Esophagus (tissue), 2 donors: ENCODE results near the gene FAM167B. TPM values are rescaled to one million over a fixed set of nuclear protein-coding genes. Genes with fewer than 3 reads are reported as not detected.
"Not testable (repeated sequence)": the region's sequence is repeated elsewhere in the genome, so short reads cannot be mapped to it uniquely, and the experiment has no call there.

Experiments used
- H3K27ac ChIP-seq, 2 donors: one replicate each; pipeline ENCODE4 v1.5.1; 2013; ENCODE audit warnings: low read depth in 2 of 2, mild to moderate bottlenecking in 2 of 2, inconsistent platforms in 1 of 2, low read length in 1 of 2, moderate library complexity in 1 of 2
- H3K27me3 ChIP-seq, 2 donors: one replicate each; pipeline ENCODE4 v1.6.1; 2013; ENCODE audit warnings: low read length in 2 of 2, control low read depth in 1 of 2, mild to moderate bottlenecking in 1 of 2; ENCODE audit not compliant: insufficient read depth in 2 of 2, control insufficient read depth in 1 of 2
- H3K36me3 ChIP-seq, 2 donors: one replicate each; pipeline ENCODE4 v1.6.1; 2013; ENCODE audit warnings: low read length in 1 of 2; ENCODE audit not compliant: control insufficient read depth in 2 of 2, insufficient read depth in 2 of 2
- H3K4me1 ChIP-seq, 2 donors: one replicate each; pipeline ENCODE4 v1.6.1; 2013; ENCODE audit warnings: low read length in 1 of 2; ENCODE audit not compliant: control insufficient read depth in 2 of 2, insufficient read depth in 2 of 2
- H3K4me3 ChIP-seq, 2 donors: one replicate each; pipeline ENCODE4 v1.5.1; 2013; ENCODE audit warnings: low read length in 2 of 2, mild to moderate bottlenecking in 2 of 2, low read depth in 1 of 2, moderate library complexity in 1 of 2
- H3K9me3 ChIP-seq, 2 donors: one replicate each; pipeline ENCODE4 v1.6.1; 2013; ENCODE audit warnings: mild to moderate bottlenecking in 2 of 2, low read depth in 1 of 2, low read length in 1 of 2, moderate library complexity in 1 of 2; ENCODE audit not compliant: control insufficient read depth in 2 of 2, insufficient read depth in 1 of 2
- WGBS, 2 donors: extraction: QIAGEN DNeasy Blood & Tissue Kit; methylation state at CpG; one replicate each; pipeline ENCODE4 v1.1.7; 2013; 5-methylcytosine and 5-hydroxymethylcytosine counted together
- polyA plus RNA-seq, 2 donors: library from polyadenylated mRNA; stranded (reverse); fragments of 200-250 nt; gene quantifications; one replicate each; pipeline ENCODE4 v1.2.3, GENCODE V29; 2013
- donor health status: healthy with polysubstance abuse.
- donor health status: Bipolar disorder and iron deficiency.

FAM167B gene
- polyA plus RNA-seq, 2 donors = 1.8 to 2.0 TPM

DNA sequence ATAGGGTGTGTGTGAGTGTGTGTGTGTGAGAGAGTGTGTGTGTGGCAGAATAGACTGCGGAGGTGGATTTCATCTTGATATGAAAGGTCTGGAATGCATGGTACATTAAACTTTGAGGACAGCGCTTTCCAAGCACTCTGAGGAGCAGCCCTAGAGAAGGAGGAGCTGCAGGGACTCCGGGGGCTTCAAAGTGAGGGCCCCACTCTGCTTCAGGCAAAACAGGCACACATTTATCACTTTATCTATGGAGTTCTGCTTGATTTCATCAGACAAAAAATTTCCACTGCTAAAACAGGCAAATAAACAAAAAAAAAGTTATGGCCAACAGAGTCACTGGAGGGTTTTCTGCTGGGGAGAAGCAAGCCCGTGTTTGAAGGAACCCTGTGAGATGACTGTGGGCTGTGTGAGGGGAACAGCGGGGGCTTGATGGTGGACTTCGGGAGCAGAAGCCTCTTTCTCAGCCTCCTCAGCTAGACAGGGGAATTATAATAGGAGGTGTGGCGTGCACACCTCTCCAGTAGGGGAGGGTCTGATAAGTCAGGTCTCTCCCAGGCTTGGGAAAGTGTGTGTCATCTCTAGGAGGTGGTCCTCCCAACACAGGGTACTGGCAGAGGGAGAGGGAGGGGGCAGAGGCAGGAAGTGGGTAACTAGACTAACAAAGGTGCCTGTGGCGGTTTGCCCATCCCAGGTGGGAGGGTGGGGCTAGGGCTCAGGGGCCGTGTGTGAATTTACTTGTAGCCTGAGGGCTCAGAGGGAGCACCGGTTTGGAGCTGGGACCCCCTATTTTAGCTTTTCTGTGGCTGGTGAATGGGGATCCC lies 26.6 kb downstream of the FAM167B start:
- H3K27me3 ChIP-seq = no peaks in the 10 kb centered on the region
- no peak overlapping the region for H3K4me3 ChIP-seq
- H3K36me3 ChIP-seq = no peaks in the 10 kb centered on the region
- WGBS, 2 donors = 34 to 38% methylated on average over 10 of the region's 10 CpGs
- H3K27ac ChIP-seq = no peak overlapping the region
- peaks cover 0 to 6% of the 10 kb centered on the region in 2 donors for H3K4me1 ChIP-seq
- H3K9me3 ChIP-seq = no peaks in the 10 kb centered on the region

DNA sequence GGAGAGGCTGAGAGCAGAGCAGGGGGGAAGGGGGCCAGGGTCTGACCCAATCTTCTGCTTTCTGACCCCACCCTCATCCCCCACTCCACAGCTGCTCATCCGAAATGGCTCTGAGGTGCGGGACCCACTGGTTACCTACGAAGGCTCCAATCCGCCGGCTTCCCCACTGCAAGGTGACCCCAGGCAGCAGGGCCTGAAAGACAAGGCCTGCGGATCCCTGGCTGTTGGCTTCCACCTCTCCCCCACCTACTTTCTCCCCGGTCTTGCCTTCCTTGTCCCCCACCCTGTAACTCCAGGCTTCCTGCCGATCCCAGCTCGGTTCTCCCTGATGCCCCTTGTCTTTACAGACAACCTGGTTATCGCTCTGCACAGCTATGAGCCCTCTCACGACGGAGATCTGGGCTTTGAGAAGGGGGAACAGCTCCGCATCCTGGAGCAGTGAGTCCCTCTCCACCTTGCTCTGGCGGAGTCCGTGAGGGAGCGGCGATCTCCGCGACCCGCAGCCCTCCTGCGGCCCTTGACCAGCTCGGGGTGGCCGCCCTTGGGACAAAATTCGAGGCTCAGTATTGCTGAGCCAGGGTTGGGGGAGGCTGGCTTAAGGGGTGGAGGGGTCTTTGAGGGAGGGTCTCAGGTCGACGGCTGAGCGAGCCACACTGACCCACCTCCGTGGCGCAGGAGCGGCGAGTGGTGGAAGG lies 27.8 kb downstream of the FAM167B start:
- Histone ChIP-seq H3K9me3 (no peaks in the 10 kb centered on the region), H3K4me1 (peaks cover 0 to 6% of the 10 kb centered on the region in 2 donors), H3K4me3 (no peak overlapping the region), H3K27ac (no peak overlapping the region), H3K36me3 (no peaks in the 10 kb centered on the region), H3K27me3 (no peaks in the 10 kb centered on the region)
- 84 to 85% methylated on average over 30 to 31 of the region's 31 CpGs for WGBS, 2 donors

DNA sequence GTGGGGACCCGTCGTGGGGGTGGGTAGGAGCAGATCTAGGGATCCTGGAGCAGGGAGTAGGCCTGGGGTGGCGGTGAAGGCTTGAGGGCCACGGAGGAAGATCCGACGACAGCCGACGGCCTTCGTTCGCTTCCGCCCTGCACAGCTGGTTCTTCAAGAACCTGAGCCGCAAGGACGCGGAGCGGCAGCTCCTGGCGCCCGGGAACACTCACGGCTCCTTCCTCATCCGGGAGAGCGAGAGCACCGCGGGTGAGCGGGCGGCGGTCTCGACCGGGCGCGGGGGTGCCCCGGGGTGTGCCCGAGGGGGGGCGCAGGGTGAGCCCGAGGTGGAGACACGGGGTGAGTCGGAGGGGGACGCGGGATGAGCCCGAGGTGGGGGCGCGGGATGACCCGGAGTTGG lies 28.4 kb downstream of the FAM167B start:
- Histone ChIP-seq H3K27me3 (no peaks in the 10 kb centered on the region), H3K36me3 (no peaks in the 10 kb centered on the region), H3K27ac (no peak overlapping the region), H3K9me3 (no peaks in the 10 kb centered on the region), H3K4me1 (peaks cover 0 to 6% of the 10 kb centered on the region in 2 donors), H3K4me3 (peak overlapping the region in 1 of 2 donors; percentile 12)
- WGBS, 2 donors = 21 to 31% methylated on average over 36 to 41 of the region's 41 CpGs

DNA sequence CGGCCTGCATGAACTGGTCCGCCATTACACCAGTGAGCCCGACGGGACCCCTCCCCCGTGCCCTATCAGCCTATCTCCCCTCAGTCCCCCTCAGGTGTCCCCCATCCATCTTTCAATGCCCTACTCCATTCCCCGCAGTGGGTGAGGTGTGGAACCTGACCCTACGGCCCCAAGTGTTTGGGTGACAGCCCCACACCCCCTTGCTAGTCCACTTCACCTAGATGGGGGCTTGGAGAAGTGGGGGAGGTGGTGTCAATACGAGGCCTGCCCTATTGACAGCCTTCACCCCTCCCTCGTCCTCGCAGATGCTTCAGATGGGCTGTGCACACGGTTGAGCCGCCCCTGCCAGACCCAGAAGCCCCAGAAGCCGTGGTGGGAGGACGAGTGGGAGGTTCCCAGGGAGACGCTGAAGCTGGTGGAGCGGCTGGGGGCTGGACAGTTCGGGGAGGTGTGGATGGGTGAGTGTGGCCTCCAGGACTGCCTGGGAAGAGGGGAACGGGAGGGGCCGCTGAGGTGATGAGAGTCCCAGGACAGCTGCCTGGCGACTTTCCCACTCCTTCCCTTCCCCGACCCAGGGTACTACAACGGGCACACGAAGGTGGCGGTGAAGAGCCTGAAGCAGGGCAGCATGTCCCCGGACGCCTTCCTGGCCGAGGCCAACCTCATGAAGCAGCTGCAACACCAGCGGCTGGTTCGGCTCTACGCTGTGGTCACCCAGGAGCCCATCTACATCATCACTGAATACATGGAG lies 29.2 kb downstream of the FAM167B start:
- no peak overlapping the region for H3K4me3 ChIP-seq
- no peaks in the 10 kb centered on the region for H3K27me3 ChIP-seq
- 83 to 85% methylated on average over 30 of the region's 30 CpGs for WGBS, 2 donors

DNA sequence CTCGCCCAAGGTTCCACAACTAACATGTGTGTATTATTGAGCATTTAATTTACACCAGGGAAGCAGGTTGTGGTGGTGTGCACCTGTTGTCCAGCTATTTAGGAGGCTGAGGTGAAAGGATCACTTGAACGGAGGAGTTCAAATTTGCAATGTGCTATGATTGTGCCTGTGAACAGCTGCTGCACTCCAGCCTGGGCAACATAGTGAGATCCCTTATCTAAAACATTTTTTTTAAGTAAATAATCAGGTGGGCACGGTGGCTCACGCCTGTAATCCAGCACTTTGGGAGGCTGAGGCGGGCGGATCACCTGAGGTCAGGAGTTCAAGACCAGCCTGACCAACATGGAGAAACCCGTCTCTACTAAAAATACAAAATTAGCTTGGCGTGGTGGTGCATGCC lies 37.8 kb downstream of the FAM167B start:
- WGBS, 2 donors = 91 to 92% methylated on average over 8 of the region's 8 CpGs

More for the DNA sequence above, 29.2 kb downstream of the FAM167B start:
- Histone ChIP-seq H3K27ac (no peak overlapping the region), H3K4me1 (peaks cover 0 to 6% of the 10 kb centered on the region in 2 donors), H3K36me3 (no peaks in the 10 kb centered on the region), H3K9me3 (no peaks in the 10 kb centered on the region)

DNA sequence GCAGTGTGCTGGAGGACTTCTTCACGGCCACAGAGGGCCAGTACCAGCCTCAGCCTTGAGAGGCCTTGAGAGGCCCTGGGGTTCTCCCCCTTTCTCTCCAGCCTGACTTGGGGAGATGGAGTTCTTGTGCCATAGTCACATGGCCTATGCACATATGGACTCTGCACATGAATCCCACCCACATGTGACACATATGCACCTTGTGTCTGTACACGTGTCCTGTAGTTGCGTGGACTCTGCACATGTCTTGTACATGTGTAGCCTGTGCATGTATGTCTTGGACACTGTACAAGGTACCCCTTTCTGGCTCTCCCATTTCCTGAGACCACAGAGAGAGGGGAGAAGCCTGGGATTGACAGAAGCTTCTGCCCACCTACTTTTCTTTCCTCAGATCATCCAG lies 38.6 kb downstream of the FAM167B start:
- Histone ChIP-seq H3K27me3 (no peaks in the 10 kb centered on the region), H3K9me3 (no peaks in the 10 kb centered on the region), H3K4me1 (peaks cover 0 to under 1% of the 10 kb centered on the region in 2 donors), H3K27ac (no peak overlapping the region), H3K36me3 (no peaks in the 10 kb centered on the region), H3K4me3 (no peak overlapping the region)
- WGBS, 2 donors = 90 to 96% methylated on average over 3 of the region's 3 CpGs

More for the DNA sequence above, 37.8 kb downstream of the FAM167B start:
- H3K4me3 ChIP-seq, H3K4me1 ChIP-seq, H3K27ac ChIP-seq, H3K36me3 ChIP-seq, H3K27me3 ChIP-seq, H3K9me3 ChIP-seq: not testable (repeated sequence)

DNA sequence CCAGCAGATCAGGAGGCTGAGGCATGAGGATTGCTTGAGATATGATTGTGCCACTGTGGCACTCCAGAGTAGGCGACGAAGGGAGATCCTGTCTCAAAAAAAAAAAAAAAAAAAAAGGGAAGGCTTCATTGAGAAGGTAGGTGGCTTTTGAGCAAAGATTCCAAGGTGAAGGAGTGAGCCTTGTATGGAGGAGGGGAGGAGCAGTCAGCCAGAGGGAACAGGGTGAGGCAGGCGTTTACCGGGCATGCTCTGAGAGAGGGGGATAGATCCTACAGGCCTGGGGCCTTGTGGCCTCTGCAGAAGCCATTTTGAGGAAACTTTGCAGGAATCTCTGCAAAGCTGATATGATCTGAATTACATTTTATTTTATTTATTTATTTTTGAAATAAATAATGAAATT lies 39.7 kb downstream of the FAM167B start:
- Histone ChIP-seq H3K27ac (no peak overlapping the region), H3K9me3 (no peaks in the 10 kb centered on the region), H3K27me3 (no peaks in the 10 kb centered on the region), H3K36me3 (no peaks in the 10 kb centered on the region), H3K4me1 (peaks cover 0 to 2% of the 10 kb centered on the region in 2 donors), H3K4me3 (no peak overlapping the region)
- 92 to 94% methylated on average over 4 of the region's 4 CpGs for WGBS, 2 donors

DNA sequence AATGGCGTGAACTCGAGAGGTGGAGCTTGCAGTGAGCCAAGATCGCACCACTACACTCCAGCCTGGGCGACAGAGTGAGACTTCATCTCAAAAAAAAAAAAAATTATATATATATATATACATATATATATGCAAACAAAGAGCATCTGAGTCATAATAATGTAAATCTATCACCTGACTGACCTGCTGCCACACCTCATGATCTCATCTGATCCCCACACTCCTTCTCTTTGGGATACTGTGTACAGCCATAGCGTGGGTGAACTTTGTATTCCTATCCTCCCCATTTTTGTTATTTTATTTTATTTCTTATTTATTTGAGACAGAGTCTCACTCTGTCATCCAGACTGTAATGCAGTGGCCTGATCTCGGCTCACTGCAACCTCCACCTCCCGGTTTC lies 42.2 kb downstream of the FAM167B start:
- Histone ChIP-seq H3K36me3 (no peaks in the 10 kb centered on the region), H3K4me3 (no peak overlapping the region), H3K4me1 (peaks cover 2 to 3% of the 10 kb centered on the region in 2 donors), H3K27me3 (no peaks in the 10 kb centered on the region), H3K9me3 (peaks cover 0 to 3% of the 10 kb centered on the region in 2 donors), H3K27ac (peak overlapping the region; percentile 64 to 91)
- 80 to 87% methylated on average over 7 of the region's 7 CpGs for WGBS, 2 donors

DNA sequence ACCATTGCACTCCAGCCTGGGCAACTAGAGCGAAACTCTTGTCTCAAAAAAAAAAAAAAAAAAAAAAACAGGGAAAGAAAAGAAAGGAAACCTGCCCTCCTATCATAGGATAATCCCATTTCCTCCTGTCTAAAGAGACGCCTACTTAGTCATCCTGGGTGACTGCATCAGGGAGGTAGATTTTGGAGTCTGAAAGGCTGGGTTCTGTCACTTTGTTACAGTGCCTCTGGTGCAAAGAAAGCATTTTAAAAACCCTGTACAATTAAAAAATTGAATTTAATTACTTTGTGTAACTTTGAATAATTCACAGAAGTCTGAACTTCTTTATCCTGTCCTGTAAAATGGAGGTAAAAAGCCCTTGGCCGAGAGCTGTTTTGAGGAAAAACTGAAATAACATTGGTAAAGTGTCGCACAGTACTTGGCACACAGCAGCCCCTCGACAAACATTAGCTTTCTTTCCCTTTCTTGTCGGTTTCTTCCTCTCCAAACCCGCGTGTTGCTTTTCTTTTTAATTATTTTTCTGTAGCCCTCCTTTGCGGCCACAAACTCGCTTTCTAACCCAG lies 44.2 kb downstream of the FAM167B start:
- peaks cover 0 to 3% of the 10 kb centered on the region in 2 donors for H3K9me3 ChIP-seq
- 29 to 42% methylated on average over 10 of the region's 10 CpGs for WGBS, 2 donors
- no peaks in the 10 kb centered on the region for H3K27me3 ChIP-seq
- H3K4me1 ChIP-seq = peaks cover 2 to 5% of the 10 kb centered on the region in 2 donors
- peak overlapping the region; percentile 92 to 94 for H3K27ac ChIP-seq
- no peaks in the 10 kb centered on the region for H3K36me3 ChIP-seq
- peak overlapping the region; percentile 66 to 95 for H3K4me3 ChIP-seq
